Activated naive CD4-positive, alpha-beta T cell treated with anti-CD3 and anti-CD28 coated beads, Interleukin-2, amount 10 ng/mL, durations not matched to agents 7 days and 5 days (primary cell): ENCODE results near the gene OASL.
"Not testable (repeated sequence)": the region's sequence is repeated elsewhere in the genome, so short reads cannot be mapped to it uniquely, and the experiment has no call there.

Source experiments
- CTCF ChIA-PET: fragments of 350-600 bp; sonication (Branson Sonifier 250); formaldehyde crosslinking; loops from one replicate; lab custom pipeline; 2021; ENCODE audit warnings: antibody characterized with exemption; lab: Charles Lee
- DNase-seq: peaks from one replicate; pipeline ENCODE4 v3.0.0-alpha.2; 2020
- H3K27ac Mint-ChIP-seq: one replicate; pipeline ENCODE4 v1.8.0; 2021; ENCODE audit warnings: mild to moderate bottlenecking, moderate library complexity, mixed read lengths
- H3K27me3 Mint-ChIP-seq: one replicate; pipeline ENCODE4 v1.8.0; 2021; ENCODE audit warnings: mild to moderate bottlenecking, mixed read lengths
- H3K36me3 Mint-ChIP-seq: one replicate; pipeline ENCODE4 v1.8.0; 2021; ENCODE audit warnings: mixed read lengths
- H3K4me1 Mint-ChIP-seq: one replicate; pipeline ENCODE4 v1.8.0; 2021; ENCODE audit warnings: mixed read lengths
- H3K4me3 Mint-ChIP-seq: one replicate; pipeline ENCODE4 v1.8.0; 2021; ENCODE audit warnings: mild to moderate bottlenecking, moderate library complexity, mixed read lengths
- H3K9me3 Mint-ChIP-seq: one replicate; pipeline ENCODE4 v1.8.0; 2021; ENCODE audit warnings: mixed read lengths

The OASL gene

DNA sequence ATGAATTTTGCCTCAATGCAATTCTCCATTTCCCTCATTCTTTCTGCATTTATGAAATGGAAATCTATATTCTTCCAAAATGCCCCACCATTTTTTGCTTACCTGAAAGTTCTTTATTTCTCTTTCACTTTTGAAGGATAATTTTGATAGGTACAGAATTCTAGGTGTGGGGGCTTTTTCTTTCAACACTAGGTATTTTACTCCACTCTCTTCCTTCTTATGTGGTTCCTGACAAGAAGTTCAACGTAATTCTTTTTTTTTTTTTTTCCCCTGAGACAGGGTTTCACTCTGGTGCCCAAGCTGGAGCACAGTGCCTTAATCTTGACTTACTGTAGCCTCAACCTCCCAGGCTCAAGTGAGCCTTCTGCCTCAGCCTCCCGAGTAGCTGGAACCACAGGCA, 26.3 kb upstream of the OASL start:
- peaks cover 17% of the 10 kb centered on the region for H3K27me3 Mint-ChIP-seq
- CTCF ChIA-PET, result interaction anchor here (0.7 to 1.7 kb wide), 5 partner anchors 31 to 177 kb away, joined by 3 to 8 read pairs (median 3); no protein-coding TSS in a partner anchor
- H3K27ac Mint-ChIP-seq, result no peak overlapping the region
- DNase-seq, result no peak
- no peaks in the 10 kb centered on the region for H3K36me3 Mint-ChIP-seq
- no peaks in the 10 kb centered on the region for H3K9me3 Mint-ChIP-seq
- no peak overlapping the region for H3K4me3 Mint-ChIP-seq
- H3K4me1 Mint-ChIP-seq, result peaks cover 28% of the 10 kb centered on the region

DNA sequence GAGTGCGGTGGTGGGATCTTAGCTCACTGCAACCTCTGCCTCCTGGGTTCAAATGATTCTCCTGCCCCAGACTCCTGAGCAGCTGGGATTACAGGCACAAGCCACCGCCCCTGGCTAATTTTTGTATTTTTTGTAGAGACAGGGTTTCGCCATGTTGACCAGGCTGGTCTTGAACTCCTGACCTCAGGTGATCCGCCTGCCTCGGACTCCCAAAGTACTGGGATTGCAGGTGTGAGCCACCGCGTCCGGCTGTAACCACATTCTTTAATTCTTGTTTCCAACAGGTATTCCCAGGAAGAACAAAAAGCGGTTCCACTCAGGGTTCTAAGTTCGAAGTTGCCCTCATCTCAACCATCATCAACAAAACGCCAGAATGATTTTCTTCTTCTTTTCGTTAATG, 25.5 kb upstream of the OASL start:
- H3K27ac Mint-ChIP-seq, H3K9me3 Mint-ChIP-seq, H3K4me3 Mint-ChIP-seq, DNase-seq, H3K36me3 Mint-ChIP-seq: not testable (repeated sequence)
- Mint-ChIP-seq H3K27me3 (peaks cover 10% of the 10 kb centered on the region), H3K4me1 (peaks cover 35% of the 10 kb centered on the region)
- CTCF ChIA-PET, result interaction anchor here (0.7 to 1.7 kb wide), 3 partner anchors 32 to 177 kb away, joined by 3 to 8 read pairs (median 4); no protein-coding TSS in a partner anchor

DNA sequence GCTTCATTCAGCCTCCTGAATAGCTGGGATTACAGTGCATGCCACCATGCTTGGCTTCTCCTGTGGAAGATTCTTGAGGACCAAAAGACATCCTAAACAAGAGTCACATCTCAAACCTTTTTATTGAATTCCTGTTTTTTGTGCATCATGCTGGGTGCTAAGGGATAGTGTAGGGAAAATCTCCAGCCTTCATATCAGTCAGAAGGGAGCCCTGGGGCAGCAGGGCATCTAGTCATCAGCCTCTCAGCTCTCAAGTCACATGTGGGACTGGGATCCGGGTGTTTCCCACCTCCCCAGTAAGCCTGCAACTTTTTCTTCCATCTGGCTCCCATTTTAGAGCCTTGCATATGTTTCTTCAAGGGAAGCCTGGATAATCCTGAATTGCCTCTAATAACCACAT, 25.1 kb upstream of the OASL start:
- DNase-seq, result no peak

DNA sequence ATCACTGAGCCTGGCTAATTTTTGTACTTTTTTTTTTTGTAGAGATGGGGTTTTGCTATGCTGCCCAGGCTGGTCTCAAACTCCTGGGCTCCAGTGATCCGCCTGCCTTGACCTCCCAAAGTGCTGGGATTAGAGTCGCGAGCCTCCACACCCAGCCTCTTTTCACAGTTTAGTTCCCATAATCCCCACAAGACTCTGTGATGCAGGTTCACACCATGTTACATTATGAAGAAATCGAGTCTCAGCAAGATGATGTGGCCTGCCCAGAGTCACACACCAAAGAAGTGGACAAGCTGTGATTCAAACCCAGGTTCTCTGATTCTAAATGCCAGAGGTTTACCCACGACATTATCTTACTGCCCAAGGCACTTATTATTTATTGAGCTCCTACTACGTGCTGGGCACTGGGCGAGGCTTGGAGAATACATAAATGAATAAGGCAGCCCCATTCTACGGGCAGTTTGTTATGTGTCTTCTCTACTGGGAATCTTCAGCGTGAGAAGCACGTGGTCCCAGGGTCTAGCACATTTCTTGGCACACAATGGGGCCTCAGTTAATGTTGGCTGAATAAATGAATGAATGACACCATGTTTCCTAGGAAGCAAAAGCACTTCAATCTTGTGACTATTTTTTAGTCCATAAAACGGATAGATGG, 23.5 kb upstream of the OASL start:
- Mint-ChIP-seq H3K9me3 (no peaks in the 10 kb centered on the region), H3K4me1 (peaks cover 46% of the 10 kb centered on the region), H3K27me3 (peaks cover 14% of the 10 kb centered on the region), H3K36me3 (peaks cover 2% of the 10 kb centered on the region), H3K27ac (no peak overlapping the region), H3K4me3 (no peak overlapping the region)
- DNase-seq, result no peak
- CTCF ChIA-PET, result interaction anchor here (3.9 to 6.5 kb wide), 3 partner anchors 26 to 56 kb away, joined by 32 to 59 read pairs (median 45); partner anchors contain the start of gene OASL

More for the DNA sequence above, 25.1 kb upstream of the OASL start:
- CTCF ChIA-PET, result interaction anchor here (1.7 kb wide), 1 partner anchor 32 kb away, joined by 8 read pairs; no protein-coding TSS in a partner anchor
- Mint-ChIP-seq H3K4me1 (peaks cover 39% of the 10 kb centered on the region), H3K36me3 (peaks cover under 1% of the 10 kb centered on the region), H3K9me3 (no peaks in the 10 kb centered on the region), H3K27me3 (peaks cover 10% of the 10 kb centered on the region), H3K4me3 (no peak overlapping the region), H3K27ac (no peak overlapping the region)

DNA sequence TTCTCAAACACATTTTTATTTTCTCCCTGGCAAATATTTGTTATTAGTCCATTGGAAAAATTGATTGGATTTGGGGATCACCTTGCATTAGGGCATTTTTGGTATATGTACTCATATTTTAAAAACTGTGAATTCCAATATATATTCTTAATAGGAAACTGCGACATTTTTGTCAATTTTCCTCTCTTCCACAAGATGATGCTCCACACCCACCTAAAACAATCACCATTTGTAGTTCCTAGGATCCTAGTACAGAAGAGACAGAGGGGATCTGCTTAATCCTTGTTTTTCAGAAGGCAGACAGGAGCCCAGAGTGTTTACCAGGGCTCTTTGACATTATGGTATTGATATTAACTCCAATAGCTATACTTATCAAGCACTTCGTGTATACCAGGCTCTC, 22.8 kb upstream of the OASL start:
- Mint-ChIP-seq H3K27ac (no peak overlapping the region), H3K9me3 (no peaks in the 10 kb centered on the region), H3K36me3 (peaks cover 2% of the 10 kb centered on the region), H3K27me3 (peaks cover 17% of the 10 kb centered on the region), H3K4me1 (peaks cover 48% of the 10 kb centered on the region), H3K4me3 (no peak overlapping the region)
- DNase-seq, result no peak
- CTCF ChIA-PET, result interaction anchor here (0.8 to 6.5 kb wide), 12 partner anchors 11 to 412 kb away, joined by 3 to 59 read pairs (median 8); partner anchors contain the start of gene OASL

DNA sequence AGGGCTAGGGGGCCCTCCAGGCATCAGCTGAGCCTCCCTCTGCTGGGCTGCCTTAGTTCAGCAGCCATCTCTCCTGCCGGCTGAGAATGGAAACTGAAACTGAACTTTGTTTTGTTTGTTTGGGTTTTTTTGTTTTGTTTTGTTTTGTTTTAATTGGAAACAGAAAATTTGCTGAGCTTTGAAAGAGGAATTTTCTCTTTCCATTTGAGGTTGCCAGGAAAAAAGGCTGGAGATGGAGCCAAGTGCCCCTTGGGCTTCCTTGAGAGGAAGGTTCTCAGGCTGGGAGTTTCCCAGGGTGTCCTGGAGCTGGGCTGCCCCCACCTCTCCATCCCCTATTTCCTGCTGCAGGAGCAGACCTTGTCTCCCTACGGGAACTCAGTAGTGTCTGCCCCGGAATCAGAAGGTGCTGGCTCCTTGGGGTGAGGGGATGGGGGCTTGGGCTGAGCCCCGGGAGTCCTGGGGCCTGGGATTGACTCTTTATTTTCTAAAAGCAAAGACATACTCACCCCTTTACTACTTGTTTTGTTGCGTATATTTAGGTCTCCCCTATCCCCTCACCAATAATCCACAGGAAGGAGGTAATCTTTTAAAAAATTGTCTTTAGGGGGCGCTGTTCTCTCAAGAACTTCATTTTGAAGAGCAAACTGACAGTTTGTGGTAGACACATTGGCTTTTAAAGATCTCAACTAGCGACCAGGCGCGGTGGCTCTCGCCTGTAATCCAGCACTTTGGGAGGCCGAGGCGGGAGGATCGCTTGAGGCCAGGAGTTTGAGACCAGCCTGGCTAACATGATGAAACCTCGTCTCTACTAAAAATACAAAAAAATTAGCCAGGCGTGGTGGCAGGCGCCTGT, 21.3 kb upstream of the OASL start:
- Mint-ChIP-seq H3K4me1 (peaks cover 40% of the 10 kb centered on the region), H3K27ac (peak overlapping the region; percentile 98), H3K4me3 (peak overlapping the region; percentile 77), H3K9me3 (no peaks in the 10 kb centered on the region), H3K36me3 (peaks cover 2% of the 10 kb centered on the region), H3K27me3 (peaks cover 20% of the 10 kb centered on the region)
- CTCF ChIA-PET, result interaction anchor here (0.7 to 6.5 kb wide), 29 partner anchors 8 to 412 kb away, joined by 3 to 59 read pairs (median 5); partner anchors contain the start of genes C12orf43 and OASL
- DNase-seq, result peak; percentile 81

DNA sequence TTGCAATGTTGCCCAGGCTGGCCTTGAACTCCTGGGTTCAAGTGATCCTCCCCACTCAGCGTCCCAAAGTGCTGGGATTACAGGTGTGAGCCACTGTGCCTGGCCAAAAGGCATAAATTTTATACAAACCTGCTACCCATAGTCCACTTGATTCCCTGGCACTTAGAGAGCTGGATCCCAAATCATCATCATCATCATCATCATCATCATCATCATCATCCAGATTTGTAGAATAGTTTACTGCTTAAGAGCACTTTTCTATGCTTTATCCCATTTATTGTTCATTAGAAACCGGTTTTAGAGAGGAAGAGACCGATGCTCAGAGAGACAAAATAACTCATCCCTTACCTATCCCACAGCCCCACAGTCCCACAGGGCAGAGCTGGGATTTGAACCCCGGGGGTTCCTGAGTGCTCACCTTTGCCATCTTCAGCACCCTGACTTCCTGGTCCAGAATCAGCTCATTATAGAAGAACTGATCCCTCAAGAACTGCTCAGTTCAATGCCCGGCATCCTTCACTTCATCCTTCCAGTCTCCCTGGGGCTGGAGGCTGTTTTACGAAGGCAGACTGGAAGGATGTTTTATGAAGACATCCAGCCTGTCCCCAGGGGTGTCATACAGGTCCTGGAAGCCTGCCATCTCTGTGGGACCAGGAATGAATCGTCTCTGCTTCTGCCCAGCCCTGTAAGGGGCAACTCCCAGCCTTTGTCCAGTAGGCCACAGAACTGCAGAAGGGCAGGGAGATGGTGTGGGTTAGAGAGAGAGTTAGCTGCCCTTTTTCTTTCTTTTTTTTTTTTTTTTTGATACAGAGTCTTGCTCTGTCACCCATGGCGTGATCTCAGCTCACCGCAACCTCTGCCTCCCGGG, 20.2 kb upstream of the OASL start:
- peaks cover 2% of the 10 kb centered on the region for H3K36me3 Mint-ChIP-seq
- peaks cover 19% of the 10 kb centered on the region for H3K27me3 Mint-ChIP-seq
- H3K27ac Mint-ChIP-seq, result peak overlapping the region; percentile 98
- DNase-seq, result no peak
- peak overlapping the region; percentile 77 for H3K4me3 Mint-ChIP-seq
- H3K4me1 Mint-ChIP-seq, result peaks cover 33% of the 10 kb centered on the region
- CTCF ChIA-PET, result interaction anchor here (0.7 to 6.5 kb wide), 27 partner anchors 8 to 476 kb away, joined by 3 to 59 read pairs (median 5); partner anchors contain the start of genes C12orf43 and OASL
- no peaks in the 10 kb centered on the region for H3K9me3 Mint-ChIP-seq

DNA sequence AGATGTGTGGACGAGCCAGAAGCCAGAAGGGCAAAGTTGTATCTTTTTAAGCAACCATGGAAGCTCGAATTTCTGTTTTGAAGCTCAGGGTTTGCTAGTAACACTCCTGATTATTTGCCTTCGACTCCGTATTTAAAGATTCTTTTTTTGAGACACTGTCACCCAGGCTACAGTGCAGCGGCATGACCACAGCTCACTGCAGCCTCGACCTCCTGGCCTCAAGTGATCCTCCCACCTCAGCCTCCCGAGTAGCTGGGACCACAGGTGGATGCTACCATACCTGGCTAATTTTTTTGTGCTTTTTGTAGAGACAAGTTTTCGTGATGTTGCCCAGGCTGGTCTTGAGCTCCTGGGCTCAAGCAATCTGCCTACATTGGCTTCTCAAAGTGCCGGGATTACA, 18.7 kb upstream of the OASL start:
- CTCF ChIA-PET, result interaction anchor here (1.0 to 6.5 kb wide), 2 partner anchors 52 kb away, joined by 4 to 59 read pairs; no protein-coding TSS in a partner anchor

DNA sequence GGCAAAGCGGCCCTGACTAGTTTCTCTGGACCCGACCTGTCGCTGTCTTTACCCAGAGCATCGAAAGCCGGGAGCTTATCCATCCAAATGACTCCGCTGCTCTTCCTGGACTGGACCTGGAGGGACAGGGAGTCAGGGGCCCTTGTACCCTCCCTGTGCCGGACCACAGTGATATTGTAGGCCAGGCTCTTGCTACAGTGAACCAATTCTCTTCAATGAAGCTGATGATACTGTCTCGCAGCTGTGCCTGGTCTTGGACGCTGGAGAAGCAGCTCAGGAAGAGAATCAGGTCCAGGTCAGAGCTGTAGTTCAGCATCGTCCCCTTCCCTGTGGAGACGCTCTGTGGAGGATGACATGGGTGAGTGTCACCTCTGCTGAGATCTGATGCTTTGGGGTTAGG, 14.7 kb upstream of the OASL start:
- H3K27ac Mint-ChIP-seq, result no peak overlapping the region
- CTCF ChIA-PET, result interaction anchor here (0.6 kb wide), 2 partner anchors 64 to 123 kb away, joined by 3 read pairs; no protein-coding TSS in a partner anchor

More for the DNA sequence above, 18.7 kb upstream of the OASL start:
- H3K27me3 Mint-ChIP-seq, result peaks cover 17% of the 10 kb centered on the region
- no peaks in the 10 kb centered on the region for H3K9me3 Mint-ChIP-seq
- H3K36me3 Mint-ChIP-seq, result peaks cover 2% of the 10 kb centered on the region
- H3K4me1 Mint-ChIP-seq, result peaks cover 33% of the 10 kb centered on the region
- DNase-seq, result no peak
- H3K4me3 Mint-ChIP-seq, result no peak overlapping the region
- peak overlapping the region; percentile 28 for H3K27ac Mint-ChIP-seq

DNA sequence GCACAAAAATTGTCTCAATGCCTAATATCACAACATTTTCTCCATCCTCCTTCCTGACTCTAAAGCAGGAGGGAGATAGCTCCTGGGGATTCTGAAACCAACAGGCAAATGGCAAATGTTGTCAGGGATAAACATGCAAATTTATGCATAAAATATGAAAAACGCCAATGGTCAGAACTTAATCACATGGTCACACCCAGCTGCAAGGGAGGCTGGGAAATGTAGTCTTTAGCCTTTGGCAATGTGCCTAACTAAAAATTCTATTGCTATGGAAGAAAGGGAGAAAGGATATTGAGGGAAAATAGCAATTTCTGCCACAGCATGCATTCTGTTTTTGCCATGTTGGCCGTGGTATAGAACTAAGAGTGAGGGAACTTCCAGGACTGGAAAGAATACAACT, 11.7 kb upstream of the OASL start:
- Mint-ChIP-seq H3K9me3 (no peaks in the 10 kb centered on the region), H3K4me1 (peaks cover 5% of the 10 kb centered on the region), H3K27ac (no peak overlapping the region), H3K27me3 (peaks cover 38% of the 10 kb centered on the region), H3K4me3 (no peak overlapping the region), H3K36me3 (no peaks in the 10 kb centered on the region)
- CTCF ChIA-PET, result interaction anchor here (0.7 to 1.7 kb wide), 2 partner anchors 10 to 23 kb away, joined by 3 to 12 read pairs; no protein-coding TSS in a partner anchor
- no peak for DNase-seq

More for the DNA sequence above, 14.7 kb upstream of the OASL start:
- Mint-ChIP-seq H3K4me3 (no peak overlapping the region), H3K4me1 (peaks cover 6% of the 10 kb centered on the region), H3K27me3 (peaks cover 37% of the 10 kb centered on the region), H3K36me3 (no peaks in the 10 kb centered on the region), H3K9me3 (no peaks in the 10 kb centered on the region)
- DNase-seq, result no peak

DNA sequence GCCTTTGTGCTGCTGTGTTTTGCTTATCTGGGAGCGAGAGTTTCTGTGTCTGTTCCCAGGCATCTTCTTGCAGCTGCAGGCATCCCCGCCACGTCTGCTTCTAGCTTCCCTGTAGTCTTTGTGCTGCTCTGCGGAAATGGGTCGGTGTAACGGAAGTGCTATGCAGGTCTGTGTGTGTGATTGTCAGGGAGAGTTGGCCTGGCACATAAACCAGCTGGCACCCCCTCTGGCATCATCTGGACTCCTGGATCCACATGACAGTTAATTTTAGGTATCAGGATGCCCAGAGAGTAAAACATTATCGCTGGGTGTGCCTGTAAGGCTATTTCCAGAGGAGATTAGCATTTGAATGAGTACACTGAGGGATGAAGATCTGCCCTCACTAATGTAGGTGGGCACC, 9.4 kb upstream of the OASL start:
- CTCF ChIA-PET, result no interaction called here
- peak overlapping the region; percentile 53 for H3K4me3 Mint-ChIP-seq
- peak overlapping the region; percentile 66 for H3K27ac Mint-ChIP-seq

DNA sequence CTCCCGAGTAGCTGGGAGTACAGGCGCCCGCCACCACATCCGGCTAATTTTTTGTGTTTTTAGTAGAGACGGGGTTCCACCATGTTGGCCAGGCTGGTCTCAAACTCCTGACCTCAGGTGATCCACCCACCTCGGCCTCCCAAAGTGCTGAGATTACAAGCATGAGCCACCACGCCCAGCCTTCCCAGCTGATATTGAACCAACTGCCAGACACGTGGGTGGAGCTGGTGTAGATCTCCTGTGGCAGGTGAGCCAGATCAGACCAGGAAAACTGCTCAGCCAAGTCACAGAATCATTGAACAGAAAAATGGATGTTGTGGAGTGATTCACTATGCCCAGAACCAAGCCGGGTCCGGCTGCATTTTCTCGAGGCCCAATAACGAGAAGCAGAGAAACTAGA, 8.4 kb upstream of the OASL start:
- peaks cover 60% of the 10 kb centered on the region for H3K27me3 Mint-ChIP-seq
- CTCF ChIA-PET, H3K4me3 Mint-ChIP-seq, H3K36me3 Mint-ChIP-seq, H3K27ac Mint-ChIP-seq, H3K9me3 Mint-ChIP-seq, DNase-seq: not testable (repeated sequence)
- peaks cover 12% of the 10 kb centered on the region for H3K4me1 Mint-ChIP-seq

More for the DNA sequence above, 9.4 kb upstream of the OASL start:
- no peak for DNase-seq
- no peaks in the 10 kb centered on the region for H3K9me3 Mint-ChIP-seq
- peaks cover 52% of the 10 kb centered on the region for H3K27me3 Mint-ChIP-seq
- H3K4me1 Mint-ChIP-seq, result peaks cover 12% of the 10 kb centered on the region
- no peaks in the 10 kb centered on the region for H3K36me3 Mint-ChIP-seq

DNA sequence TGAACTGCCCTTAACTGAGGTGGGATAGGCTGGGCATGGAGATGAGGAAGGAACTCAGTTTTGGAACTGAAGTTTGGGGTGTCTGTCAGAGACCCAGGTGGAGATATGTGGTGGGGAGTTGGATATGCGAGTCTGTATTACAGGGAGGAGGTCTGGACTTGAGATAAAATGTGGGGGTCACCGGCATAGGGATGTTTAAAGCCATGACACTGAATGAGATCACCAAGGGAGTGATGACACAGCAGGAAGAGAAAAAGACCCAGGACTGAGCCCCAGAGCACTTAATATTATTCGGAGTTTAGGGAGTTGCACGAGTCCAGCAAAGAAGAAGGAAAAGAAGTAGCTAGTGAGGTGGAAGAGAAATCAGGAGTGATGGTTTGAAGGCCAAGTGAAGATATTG, 4.0 kb upstream of the OASL start:
- peaks cover 48% of the 10 kb centered on the region for H3K27me3 Mint-ChIP-seq
- H3K27ac Mint-ChIP-seq, result no peak overlapping the region
- no peak overlapping the region for H3K4me3 Mint-ChIP-seq
- peaks cover 2% of the 10 kb centered on the region for H3K36me3 Mint-ChIP-seq
- H3K4me1 Mint-ChIP-seq, result peaks cover 27% of the 10 kb centered on the region
- H3K9me3 Mint-ChIP-seq, result no peaks in the 10 kb centered on the region
- no peak for DNase-seq
- CTCF ChIA-PET, result no interaction called here
